K562 (cell line): Measurements from ENCODE around the gene NOLC1. TPM values are rescaled to one million over a fixed set of nuclear protein-coding genes. Genes with fewer than 3 reads are reported as not detected.
A peak's percentile ranks its signal among the peaks of the same experiment; 100 is the strongest.

Experiments
- ARHGAP35 ChIP-seq: fragments of 450-650 bp; IDR thresholded peaks from 2 replicates; pipeline ENCODE4 v1.6.1; 2018; ENCODE audit not compliant: partially characterized antibody
- BMI1 ChIP-seq: fragments of 150-350 bp; IDR thresholded peaks from 2 replicates; pipeline ENCODE4 v1.6.1; 2014; ENCODE audit warnings: low read length
- CC2D1A ChIP-seq: fragments of 450-650 bp; IDR thresholded peaks from 2 replicates; pipeline ENCODE4 v1.6.1; 2017; ENCODE audit warnings: mild to moderate bottlenecking
- CEBPZ ChIP-seq: fragments of 150-350 bp; IDR thresholded peaks from 2 replicates; pipeline ENCODE4 v1.6.1; 2014; ENCODE audit warnings: low read depth, mild to moderate bottlenecking, low read length, borderline replicate concordance
- E2F6 ChIP-seq, 2 experiments: IDR thresholded peaks; 2 replicates each; pipeline ENCODE4 v1.6.1; 2011; ENCODE audit warnings: borderline replicate concordance in 1 of 2, control low read depth in 1 of 2, low read depth in 1 of 2, low read length in 1 of 2, mild to moderate bottlenecking in 1 of 2, mixed read lengths in 1 of 2, moderate library complexity in 1 of 2; ENCODE audit not compliant: insufficient read depth in 1 of 2, insufficient read length in 1 of 2, poor library complexity in 1 of 2, severe bottlenecking in 1 of 2; ENCODE audit errors: extremely low read depth in 1 of 2
- ETV5 ChIP-seq: sonication (generic); formaldehyde crosslinking; IDR thresholded peaks from 2 replicates; pipeline ENCODE4 v1.4.0; 2020; ENCODE audit warnings: low read depth, mild to moderate bottlenecking, missing genetic modification reagents
- FOXK1 ChIP-seq: sonication (generic); formaldehyde crosslinking; IDR thresholded peaks from 2 replicates; pipeline ENCODE4 v1.8.0; 2022; ENCODE audit warnings: missing genetic modification reagents, mild to moderate bottlenecking, borderline replicate concordance
- GABPB1 ChIP-seq: sonication (generic); formaldehyde crosslinking; IDR thresholded peaks from 2 replicates; pipeline ENCODE4 v1.8.0; 2022; ENCODE audit warnings: mild to moderate bottlenecking, missing genetic modification reagents
- GTF2F1 ChIP-seq: IDR thresholded peaks from 2 replicates; pipeline ENCODE4 v1.6.1; 2011; ENCODE audit warnings: low read depth, low read length, improper control_type of control experiment
- HNRNPK ChIP-seq: fragments of 200-400 bp; formaldehyde crosslinking; IDR thresholded peaks from one replicate; pipeline ENCODE4 v1.6.1; 2018; ENCODE audit warnings: mild to moderate bottlenecking, low read depth, low read length; ENCODE audit not compliant: poor library complexity, severe bottlenecking
- NUFIP1 ChIP-seq: fragments of 450-650 bp; IDR thresholded peaks from 2 replicates; pipeline ENCODE4 v1.6.1; 2018; ENCODE audit not compliant: partially characterized antibody
- RBM17 ChIP-seq: fragments of 200-400 bp; formaldehyde crosslinking; IDR thresholded peaks from 2 replicates; pipeline ENCODE4 v1.6.1; 2017; ENCODE audit warnings: low read depth, mild to moderate bottlenecking, low read length, borderline replicate concordance
- SNIP1 ChIP-seq: fragments of 450-650 bp; IDR thresholded peaks from 2 replicates; pipeline ENCODE4 v1.7.1; 2017; ENCODE audit warnings: low read depth, mild to moderate bottlenecking
- TBL1XR1 ChIP-seq, 2 experiments: IDR thresholded peaks; 2 replicates each; pipeline ENCODE4 v1.6.1; 2012; ENCODE audit warnings: improper control_type of control experiment in 2 of 2, low read length in 2 of 2, mild to moderate bottlenecking in 1 of 2
- THRA ChIP-seq: fragments of 450-650 bp; IDR thresholded peaks from 2 replicates; pipeline ENCODE4 v1.6.1; 2017; ENCODE audit warnings: mild to moderate bottlenecking, moderate library complexity
- TSHZ1 ChIP-seq: fragments of 250-450 bp; sonication (Bioruptor Pico); IDR thresholded peaks from 2 replicates; pipeline ENCODE4 v1.4.0; 2020; ENCODE audit warnings: mild to moderate bottlenecking, moderate library complexity
- ZKSCAN1 ChIP-seq: fragments of 150-350 bp; IDR thresholded peaks from 2 replicates; pipeline ENCODE4 v1.6.1; 2016; ENCODE audit warnings: low read depth, low read length
- ZNF134 ChIP-seq: fragments of 250-450 bp; sonication (Bioruptor Pico); conservative IDR thresholded peaks from 2 replicates; pipeline ENCODE4 v1.4.0; 2020
- polyA plus RNA-seq, 8 experiments: library from polyadenylated mRNA; depleted of rRNA in 4 of 8; stranded (reverse) in 5 of 8; unstranded in 3 of 8; fragments of >200 nt; fragmentation: Nextera tagmentation in 2 of 8; fragmentation: Illumina TruSeq in 1 of 8; extraction: Ambion mirVana in 2 of 8; extraction: Trizol in 1 of 8; gene quantifications; 2 replicates each; pipeline versions ENCODE4 v1.2.1 to v1.2.3, GENCODE V29; 2011 to 2014; ENCODE audit warnings: inconsistent platforms in 1 of 8, missing spikeins in 1 of 8
- total RNA-seq, 7 experiments: library from RNA; depleted of rRNA in 6 of 7; stranded (reverse); fragments of >200 nt in 6 of 7; fragmentation: Illumina TruSeq in 2 of 7; extraction: Trizol in 2 of 7; gene quantifications; 2 replicates each; pipeline versions ENCODE4 v1.2.1 to v1.2.3, GENCODE V29; 2011 to 2021; ENCODE audit warnings: low replicate concordance in 1 of 7

NOLC1 gene
- total and polyA plus RNA-seq, 9 of the 15 experiments (the other 6 are each of a cell fraction or from before 2014, with no cell fraction given), result 102 to 310 (median 165) TPM

- TF ChIP-seq TSHZ1 (CRISPR knock-in tag), result no peak
- TF ChIP-seq CC2D1A, result no peak
- peak; percentile 92 for TF ChIP-seq GABPB1
- TF ChIP-seq TBL1XR1 (IDR thresholded peaks at IDR 0.05; ENCODE audit: low read length in 2 of 2), result peak in 1 of 2 experiments; percentile 90; a peak in 2 of 4 replicates
- peak; percentile 77; the same call in 1 of the 2 replicates for TF ChIP-seq GTF2F1
- no peak for TF ChIP-seq SNIP1
- TF ChIP-seq ZNF134 (CRISPR knock-in tag), result no peak
- no peak for TF ChIP-seq ARHGAP35
- TF ChIP-seq RBM17, result no peak
- TF ChIP-seq ETV5 (CRISPR knock-in tag), result 0 out of 2 replicates have a peak, but pooled peaks have one; percentile 59
- TF ChIP-seq THRA, result no peak
- no peak for TF ChIP-seq BMI1
- TF ChIP-seq NUFIP1, result no peak
- no peak for TF ChIP-seq HNRNPK
- TF ChIP-seq ZKSCAN1, result no peak; the same call in 1 of the 2 replicates
- peak; percentile 62; the same call in 1 of the 2 replicates for TF ChIP-seq FOXK1 (CRISPR knock-in tag)
- TF ChIP-seq CEBPZ, result no peak
- peak; percentile 81 to 94 for TF ChIP-seq E2F6 (IDR thresholded peaks at IDR 0.05; ENCODE audit: borderline replicate concordance in 1 of 2, extremely low read depth in 1 of 2, insufficient read depth in 1 of 2, insufficient read length in 1 of 2, low read depth in 1 of 2, low read length in 1 of 2, poor library complexity in 1 of 2, severe bottlenecking in 1 of 2)
These were observed at the start of gene NOLC1 (continued) for GRCh38 chr10:102151774-102152544.
